Measurements from ENCODE around the gene TBC1D24.

DNA sequence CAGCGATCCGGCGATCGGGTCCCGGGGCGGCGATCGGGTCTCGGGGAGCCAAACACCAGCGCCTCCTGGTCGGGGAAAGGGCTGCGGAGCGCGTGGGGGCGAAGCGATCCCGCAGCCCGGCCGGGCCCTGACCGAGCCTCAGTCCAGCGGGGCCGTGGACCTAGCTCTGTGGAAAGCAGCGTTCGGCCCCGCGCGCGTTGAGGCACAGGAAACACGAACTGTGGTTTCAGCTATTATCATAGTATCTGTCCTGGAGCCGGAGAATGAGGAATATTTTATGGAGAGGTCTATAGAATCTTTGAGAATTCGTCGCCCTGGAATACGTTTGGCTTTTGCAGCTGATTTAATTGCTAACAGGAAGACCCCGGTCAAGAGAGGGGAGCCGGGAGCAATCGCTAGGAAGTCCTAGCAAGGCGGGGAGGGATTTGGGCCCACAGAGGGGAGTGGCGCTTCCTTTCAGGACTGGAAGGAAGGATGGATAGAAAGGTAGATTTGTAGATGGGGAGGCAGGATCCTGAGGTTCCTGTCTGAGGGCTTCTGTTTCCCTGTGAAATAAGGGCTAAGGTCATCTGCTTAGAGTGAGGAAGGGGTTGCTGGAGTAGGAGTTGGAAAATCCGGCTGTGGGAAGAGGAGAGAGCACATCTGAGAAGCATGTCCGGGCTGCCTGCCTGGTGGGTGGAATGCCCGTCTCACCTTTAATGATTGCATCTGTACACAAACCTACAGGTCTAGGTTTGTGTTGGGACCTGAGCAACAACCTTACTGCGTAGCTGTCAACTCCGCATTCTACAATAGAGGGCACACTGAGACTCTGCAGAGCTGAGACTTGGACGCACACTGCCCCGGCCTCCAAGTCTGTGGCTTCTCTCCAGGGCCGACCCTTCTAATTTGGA lies 44.9 kb upstream of the TBC1D24 start:
- TF ChIP-seq, protein P1, sequence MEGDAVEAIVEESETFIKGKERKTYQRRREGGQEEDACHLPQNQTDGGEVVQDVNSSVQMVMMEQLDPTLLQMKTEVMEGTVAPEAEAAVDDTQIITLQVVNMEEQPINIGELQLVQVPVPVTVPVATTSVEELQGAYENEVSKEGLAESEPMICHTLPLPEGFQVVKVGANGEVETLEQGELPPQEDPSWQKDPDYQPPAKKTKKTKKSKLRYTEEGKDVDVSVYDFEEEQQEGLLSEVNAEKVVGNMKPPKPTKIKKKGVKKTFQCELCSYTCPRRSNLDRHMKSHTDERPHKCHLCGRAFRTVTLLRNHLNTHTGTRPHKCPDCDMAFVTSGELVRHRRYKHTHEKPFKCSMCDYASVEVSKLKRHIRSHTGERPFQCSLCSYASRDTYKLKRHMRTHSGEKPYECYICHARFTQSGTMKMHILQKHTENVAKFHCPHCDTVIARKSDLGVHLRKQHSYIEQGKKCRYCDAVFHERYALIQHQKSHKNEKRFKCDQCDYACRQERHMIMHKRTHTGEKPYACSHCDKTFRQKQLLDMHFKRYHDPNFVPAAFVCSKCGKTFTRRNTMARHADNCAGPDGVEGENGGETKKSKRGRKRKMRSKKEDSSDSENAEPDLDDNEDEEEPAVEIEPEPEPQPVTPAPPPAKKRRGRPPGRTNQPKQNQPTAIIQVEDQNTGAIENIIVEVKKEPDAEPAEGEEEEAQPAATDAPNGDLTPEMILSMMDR (IDR thresholded peaks at IDR 0.05; ENCODE audit: borderline replicate concordance, extremely low read depth, low read length, poor library complexity, severe bottlenecking) = peak; percentile 48
- no peak for TF ChIP-seq EZH2 (IDR thresholded peaks at IDR 0.05; ENCODE audit: borderline replicate concordance, low read depth, low read length, severe bottlenecking)

Data from DND-41 (cell line).